M059J (cell line): ENCODE data around the gene HES2. TPM values are rescaled to one million over a fixed set of nuclear protein-coding genes. Genes with fewer than 3 reads are reported as not detected.
A peak's percentile ranks its signal among the peaks of the same experiment; 100 is the strongest.
"Not testable (repeated sequence)": the region's sequence is repeated elsewhere in the genome, so short reads cannot be mapped to it uniquely, and the experiment has no call there.

Source experiments
- DNase-seq: peaks from one replicate; pipeline ENCODE4 v3.0.0-alpha.2; 2012; ENCODE audit warnings: low read depth
- total RNA-seq: library from RNA; depleted of rRNA; stranded (reverse); fragments of >200 nt; shearing (Covaris generic); gene quantifications from 2 replicates; pipeline ENCODE4 v1.2.3, GENCODE V29; 2014; rRNA removed

The HES2 gene, protein sequence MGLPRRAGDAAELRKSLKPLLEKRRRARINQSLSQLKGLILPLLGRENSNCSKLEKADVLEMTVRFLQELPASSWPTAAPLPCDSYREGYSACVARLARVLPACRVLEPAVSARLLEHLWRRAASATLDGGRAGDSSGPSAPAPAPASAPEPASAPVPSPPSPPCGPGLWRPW
- 0.47 and 1.0 TPM in 2 replicates for total RNA-seq

DNA sequence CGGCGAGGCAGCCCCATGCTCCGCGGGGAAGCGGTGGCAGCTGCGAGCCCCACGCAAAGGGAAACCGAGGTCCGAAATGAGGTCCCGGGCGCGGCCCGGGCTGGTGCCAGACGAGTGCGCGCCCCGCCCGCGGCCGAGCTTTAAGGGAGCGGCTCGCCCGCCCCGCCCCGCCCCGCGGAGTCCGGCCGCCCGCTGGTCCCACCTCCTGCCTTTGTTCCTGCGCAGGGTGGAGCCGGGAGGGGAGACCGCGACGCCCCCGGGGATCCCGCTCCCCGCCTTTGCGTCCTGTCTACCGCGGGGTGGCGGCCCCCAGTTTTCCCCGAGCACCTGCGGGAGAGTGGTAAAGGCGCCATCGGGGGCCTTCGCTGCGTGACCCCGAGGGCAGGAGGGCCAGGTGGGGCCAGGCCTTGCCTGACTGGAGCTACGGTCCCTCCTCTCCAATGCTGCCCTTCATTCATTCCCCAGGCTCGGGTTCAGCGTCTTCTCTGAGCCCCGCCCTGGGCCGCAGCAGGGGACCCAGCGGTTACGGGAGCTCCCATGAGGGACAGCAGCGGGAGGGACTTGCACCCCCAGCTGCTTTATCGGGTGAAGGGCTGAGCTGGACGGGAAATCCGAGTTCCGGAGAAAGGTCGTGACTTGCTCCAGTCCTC, at the start of gene HES2:
Gene HES2, minus strand, starts transcription at position 116 of the 650 bp plus-strand sequence. Its CDS starts 99 bp downstream, at position 17.
- DNase-seq, result peak; percentile 21

DNA sequence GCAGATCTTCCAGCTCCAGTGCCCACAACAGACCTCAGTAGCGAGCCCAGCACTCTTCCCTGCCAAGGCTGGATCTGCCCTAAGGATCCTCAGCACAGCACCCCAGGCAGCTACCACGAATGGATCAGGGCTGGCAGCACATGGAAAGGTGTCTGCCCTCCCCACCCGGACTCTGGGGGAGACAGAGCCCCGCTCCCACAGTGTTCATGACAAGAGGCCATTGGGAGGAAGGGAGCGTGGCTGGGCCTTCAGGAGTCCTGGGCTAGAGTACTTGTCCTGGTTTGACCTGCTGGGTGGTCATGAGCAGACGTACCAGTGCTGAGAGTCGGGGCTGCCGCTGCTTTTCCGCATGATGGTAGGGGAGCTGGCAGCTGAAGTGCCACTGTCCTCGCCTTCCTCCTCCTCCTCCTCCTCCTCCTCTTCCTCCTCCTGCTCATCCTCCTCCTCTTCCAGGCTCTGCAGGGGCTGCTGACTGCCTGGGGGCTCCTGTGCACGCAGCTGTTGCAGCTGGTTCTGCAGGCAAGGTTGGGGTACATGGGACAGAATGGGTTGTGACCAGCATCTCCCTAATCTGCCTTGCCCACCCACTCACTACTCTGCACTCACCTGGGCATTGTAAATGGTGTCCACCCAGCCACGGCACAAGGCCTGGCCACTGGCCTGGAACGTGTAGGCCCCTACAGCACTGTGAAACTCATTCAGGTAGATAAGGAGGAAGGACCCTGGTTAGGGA, 49.2 kb upstream of the HES2 start:
- no peak for DNase-seq

DNA sequence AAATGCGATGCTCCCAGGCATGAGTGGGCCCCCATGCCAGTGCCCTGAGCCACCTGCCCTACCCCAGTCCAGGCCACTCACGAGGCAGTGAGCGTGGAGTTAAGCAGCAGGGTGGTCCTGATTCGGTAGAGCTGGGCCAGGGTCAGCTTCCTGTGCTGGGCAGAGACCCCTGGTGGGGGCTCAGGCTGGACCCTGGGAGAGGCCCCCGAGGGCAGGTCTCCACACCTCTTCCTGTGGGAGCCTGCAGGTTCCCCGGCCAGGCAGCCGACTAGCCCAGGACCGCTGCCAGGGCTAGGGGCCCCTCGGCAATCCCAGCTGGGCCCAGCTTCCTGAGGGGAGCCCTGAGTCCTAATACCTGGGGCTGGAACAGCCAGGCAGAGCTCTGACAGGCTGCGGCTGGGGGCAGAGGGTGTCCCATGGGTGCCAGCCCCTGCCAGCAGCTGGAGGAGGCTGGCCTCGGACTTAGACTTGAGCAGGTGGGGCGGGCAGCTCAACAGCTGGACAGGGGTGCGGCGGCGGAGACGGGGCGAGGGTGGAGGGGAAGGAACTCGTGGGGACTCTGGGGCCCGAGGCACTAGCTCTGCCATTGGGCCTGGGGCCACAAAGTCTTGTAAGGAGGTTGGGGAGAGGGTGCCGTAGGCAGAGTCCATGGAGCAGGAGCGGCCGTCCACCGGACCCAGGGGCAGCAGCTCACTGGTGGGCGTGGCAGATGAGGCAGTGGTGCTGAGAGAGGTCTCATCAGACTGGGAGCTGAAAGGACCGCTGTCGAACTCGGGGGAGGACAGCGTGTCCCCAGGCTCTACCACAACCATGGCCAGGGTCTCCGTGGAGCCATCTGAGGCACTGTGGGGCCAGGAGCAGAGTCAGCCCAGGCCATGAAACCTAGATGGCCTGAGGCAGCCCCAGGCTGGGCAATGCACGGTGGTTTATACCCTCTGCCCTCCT, 48.3 kb upstream of the HES2 start:
- no peak for DNase-seq

DNA sequence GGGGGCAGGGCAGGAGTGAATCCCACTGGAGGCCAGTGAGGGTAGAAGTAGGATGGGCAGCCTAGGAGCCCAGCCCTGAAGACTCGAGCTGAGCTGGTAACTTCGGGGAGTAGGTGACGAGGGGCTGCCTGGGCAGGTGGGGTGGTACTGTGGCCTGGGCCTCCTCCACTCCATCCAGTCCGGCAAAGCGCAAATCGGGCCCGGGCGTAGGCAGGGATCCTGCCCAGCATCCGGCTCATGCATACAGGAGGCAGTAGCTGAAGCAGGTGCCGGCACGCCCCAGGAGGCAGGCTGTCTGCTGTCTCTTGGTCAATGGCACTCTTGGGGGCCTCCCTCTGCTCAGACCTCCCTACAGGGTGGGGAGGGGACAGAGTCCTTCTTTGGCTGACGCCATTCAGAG, 47.5 kb upstream of the HES2 start:
- no peak for DNase-seq

DNA sequence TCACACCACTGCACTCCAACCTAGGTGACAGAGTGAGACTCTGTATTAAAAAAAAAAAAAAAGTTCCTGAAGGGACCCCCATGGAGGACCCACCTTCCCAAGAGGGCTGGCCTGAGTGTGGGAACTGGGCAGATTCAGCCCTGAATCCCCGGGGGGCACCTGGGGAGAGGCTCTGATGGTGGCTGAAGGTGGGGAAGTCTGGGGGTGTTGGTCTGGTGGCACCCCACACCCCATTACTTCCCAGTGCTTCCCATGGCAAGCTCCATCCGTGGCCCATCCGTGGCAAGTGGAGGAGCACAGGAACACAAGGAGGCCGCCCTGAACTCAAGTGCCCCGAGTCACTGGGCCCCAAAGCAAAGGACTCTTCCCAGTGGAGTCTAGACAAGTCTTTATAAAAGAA, 47.0 kb upstream of the HES2 start:
- DNase-seq, result no peak

DNA sequence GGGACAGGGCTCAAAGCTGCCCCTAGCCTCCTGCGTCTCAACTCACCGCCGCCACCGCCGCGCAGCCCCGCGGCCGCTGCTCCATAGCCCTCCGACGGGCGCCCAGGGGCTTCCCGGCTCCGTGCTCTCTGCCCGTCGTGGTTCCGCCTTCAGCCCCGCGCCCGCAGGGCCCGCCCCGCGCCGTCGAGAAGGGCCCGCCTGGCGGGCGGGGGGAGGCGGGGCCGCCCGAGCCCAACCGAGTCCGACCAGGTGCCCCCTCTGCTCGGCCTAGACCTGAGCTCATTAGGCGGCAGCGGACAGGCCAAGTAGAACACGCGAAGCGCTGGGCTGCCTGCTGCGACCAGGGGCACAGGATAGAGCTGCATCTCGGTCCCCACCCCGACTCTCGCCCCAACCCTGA, 46.3 kb upstream of the HES2 start, which contains the start of gene TNFRSF25:
Gene TNFRSF25, minus strand, starts transcription at position 151 of the 400 bp plus-strand sequence. Its CDS starts 66 bp downstream, at position 85.
- no peak for DNase-seq

DNA sequence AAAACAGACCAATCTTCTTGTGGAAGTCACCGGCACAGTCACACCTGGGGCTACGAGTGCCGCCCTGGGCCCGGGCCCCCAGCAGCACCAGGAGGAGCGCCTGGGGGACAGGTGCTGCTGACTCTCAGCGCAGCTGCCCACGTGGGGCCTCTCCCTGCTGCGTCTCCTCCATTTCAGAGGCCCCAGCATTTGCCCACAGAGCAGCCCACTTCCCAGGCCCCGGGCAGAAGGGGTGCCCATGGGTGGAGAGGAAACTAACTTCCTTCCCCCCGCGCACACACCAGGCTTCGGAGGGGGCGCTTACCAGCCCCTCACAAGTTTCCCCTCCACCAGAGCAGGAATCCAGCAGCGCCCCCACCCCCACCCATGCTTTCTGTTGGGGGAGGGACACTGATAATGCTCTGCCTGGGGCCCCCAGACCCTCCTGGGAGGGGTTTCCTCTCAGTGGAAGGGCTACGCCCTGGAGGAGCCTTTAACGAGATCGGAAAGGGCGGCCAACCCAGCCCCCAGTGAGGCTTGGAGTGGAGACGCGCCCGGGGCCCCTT, 45.8 kb upstream of the HES2 start:
- DNase-seq, result no peak

DNA sequence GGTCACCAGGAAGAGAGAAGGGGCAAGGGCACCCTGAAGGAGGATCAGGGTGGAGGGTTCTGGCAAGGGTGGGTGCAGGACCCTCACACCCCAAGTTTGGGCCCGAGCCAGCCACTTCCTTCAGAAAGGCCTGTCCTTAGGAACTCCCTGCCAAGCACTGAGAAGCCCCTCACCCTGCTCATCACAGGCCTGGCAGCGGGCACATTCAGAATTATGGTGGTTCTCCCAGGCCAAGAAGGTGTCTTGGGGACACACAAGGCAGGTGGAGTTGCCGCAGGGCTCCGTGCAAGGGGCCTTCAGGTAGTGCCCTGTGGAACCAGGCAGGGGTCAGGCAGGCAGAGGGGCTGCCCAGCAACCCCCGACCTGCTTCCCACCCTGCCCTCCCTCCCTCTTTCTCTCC, 45.2 kb upstream of the HES2 start:
- no peak for DNase-seq

DNA sequence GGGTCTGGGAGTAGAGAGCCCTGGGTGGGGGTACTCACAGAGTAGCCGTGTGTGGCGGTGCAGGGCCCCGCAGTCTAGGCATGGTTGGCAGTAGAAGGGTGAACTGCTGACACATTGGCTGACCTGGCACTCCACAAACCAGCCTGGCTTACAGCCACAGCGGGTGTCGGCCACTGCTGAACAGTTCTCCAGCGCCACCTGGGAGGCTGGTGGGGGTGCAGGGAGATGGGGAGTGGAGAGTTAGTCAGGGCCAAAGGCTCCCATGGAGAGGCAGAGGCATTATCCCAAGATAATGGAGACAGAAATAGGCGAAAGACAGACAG, 44.8 kb upstream of the HES2 start:
- DNase-seq, result peak; percentile 41

DNA sequence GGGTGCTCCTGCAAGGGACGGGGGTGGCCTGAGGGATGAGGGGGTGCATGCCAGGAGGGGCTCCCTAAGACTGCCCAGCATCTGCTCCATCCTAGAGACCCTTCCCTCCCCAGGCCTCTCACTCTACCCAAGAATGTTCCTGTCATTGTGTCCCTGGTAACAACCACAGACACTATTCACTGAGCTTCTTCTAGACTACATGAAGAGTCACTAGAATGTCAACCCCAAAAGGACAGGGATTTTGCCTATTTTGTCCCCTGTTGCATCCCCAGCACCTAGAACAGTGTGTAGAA, 43.3 kb upstream of the HES2 start:
- no peak for DNase-seq

DNA sequence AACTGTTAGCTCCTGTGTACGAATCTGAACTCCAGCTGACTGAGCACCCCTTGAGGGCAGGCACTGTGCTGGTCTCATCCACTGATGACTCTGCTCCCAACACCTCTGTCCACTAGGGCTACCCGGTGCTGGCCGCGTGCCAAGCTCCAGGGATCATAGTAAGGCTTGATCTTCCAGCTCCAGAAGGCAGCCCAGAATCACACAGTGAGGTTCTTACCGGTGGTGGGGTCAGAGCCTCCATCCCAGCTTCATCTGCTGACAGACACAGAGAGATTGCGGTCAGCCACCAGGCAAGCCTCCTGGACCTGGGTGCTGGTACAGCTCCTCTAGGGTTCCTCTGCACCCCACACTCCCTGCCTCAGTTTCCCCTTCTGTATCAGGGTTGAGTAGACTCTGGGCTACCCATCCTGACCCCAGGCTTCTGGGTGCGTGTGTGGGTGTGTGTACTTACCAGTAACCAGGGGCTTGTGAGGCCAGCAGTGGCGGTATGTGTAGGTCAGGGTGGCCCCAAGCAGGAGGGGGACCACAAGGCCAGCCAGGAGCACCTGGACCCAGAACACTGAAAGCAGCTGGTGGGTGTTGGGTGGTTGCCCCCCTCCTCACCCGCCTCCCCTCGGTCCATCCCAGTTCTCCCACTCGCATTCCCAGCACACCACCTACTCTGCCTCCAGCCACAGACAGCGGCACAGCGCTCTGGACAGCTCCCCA, 42.8 kb upstream of the HES2 start:
- DNase-seq, result no peak

DNA sequence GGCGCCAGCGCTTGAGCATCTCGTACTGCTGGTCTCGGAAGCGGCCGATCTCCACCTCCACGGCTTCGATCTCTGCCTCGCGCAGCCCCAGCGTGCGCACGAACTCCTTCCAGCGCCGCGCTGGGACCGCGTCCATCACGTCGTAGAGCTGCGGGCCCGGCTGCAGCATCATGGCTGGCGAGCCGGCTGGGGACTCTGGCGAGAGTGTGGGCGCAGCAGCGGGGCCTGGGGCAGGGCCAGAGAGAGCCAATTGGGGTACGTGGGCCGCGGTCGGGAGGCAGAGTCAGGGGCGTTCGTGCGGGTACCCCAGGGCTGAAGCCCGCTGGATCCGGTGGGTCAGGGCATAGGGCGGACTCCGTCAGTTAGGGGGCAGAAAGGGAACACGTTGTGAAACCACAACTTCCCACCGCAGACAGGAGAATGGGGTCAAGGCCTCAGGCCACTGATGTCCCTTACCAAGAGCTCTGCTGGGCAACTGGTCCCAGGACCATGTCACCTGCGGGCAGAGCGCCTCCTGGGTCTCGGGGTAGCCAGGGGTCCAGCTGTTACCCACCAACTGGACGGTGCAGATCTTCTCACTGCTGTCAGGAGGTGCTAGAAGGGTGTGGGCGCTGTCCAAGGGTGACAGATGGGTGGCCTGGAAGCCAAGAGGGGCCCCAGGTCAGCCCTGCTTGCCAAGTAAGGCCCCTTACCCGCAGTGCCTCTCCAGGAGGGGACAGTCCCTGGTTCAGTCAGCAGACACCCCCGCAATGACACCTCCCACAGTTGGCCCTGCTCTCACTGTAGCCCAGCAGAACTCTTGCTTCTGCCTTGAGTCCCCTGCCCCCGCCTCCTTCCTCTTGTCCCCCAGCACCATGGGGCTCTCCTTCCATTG, 42.1 kb upstream of the HES2 start:
- DNase-seq, result no peak

DNA sequence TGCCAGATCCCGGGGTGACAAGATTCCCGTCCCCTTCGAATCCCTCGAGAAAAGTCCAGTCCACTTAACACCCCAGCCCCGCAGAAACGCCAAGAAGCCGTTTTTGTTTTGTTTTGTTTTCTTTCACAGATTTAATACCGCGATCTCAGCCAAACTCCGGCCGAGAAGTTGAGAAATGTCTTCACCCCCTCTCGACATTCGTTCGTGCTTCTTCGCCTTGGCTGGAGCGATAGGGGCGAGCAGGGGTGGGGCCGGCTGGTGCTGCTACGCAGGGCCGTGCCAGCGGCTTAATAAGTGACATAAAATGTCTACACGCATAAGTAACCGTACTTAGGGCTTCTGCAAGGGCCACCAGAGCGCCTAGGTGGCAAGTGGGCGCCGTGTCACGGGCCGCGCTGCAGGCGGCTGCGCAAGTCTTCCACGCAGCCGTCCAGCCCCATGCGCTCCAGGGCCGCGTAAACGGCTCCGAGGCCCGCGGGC, 41.4 kb upstream of the HES2 start:
- DNase-seq, result no peak

DNA sequence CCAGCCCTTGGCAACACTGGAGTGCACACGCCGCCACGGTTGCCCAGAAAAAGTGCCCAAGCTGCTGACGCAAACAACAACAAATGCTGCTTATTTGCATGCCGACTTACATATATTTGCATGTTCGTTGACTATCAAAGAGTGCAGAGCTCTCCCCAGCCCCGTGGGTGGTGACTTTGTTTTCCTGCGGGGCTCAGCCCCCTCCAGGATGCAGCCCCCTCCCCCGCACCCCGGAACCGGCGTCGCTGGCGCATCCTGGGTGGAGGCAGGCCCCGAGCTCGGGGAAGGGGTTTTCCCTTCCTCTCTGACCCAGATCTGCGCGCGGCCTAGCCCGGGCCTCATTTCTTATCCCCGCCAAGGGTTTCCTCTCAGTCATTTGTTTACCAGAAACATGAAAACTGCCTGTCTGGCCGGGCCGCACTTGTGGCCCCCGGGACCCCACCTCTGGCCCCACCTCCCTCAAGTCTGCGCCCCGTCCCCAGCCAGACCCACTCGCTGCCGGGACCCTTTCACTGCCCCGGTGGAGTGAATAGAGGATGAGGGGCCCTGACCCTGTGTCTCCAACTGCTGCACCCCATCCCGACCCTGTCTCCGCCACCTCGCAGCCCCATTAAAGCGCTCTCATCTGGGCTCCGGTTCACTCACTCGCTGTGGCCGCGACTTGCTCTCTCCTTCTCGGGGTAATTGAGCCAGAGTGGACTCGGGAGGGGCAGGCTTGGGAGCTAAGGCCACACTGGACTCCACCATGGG, 40.8 kb upstream of the HES2 start:
- DNase-seq, result no peak

DNA sequence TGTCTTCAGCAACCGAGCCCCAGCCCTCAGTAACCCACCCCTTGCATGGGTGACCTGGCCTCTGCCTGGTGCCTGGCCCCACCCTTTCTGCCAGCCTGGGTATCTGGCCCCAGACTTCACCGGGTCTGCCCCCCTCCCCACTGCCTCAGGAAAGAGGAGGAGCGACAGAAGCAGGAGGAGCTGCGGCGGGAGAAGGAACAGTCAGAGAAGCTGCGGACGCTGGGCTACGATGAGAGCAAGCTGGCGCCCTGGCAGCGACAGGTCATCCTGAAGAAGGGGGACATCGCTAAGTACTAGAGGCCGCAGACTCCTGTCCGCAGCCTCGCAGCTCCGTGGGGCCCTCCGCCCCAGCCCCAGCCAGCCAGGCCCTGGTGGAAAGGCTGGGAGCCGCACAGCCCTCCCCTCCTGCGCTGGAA, 40.1 kb upstream of the HES2 start:
- no peak for DNase-seq

DNA sequence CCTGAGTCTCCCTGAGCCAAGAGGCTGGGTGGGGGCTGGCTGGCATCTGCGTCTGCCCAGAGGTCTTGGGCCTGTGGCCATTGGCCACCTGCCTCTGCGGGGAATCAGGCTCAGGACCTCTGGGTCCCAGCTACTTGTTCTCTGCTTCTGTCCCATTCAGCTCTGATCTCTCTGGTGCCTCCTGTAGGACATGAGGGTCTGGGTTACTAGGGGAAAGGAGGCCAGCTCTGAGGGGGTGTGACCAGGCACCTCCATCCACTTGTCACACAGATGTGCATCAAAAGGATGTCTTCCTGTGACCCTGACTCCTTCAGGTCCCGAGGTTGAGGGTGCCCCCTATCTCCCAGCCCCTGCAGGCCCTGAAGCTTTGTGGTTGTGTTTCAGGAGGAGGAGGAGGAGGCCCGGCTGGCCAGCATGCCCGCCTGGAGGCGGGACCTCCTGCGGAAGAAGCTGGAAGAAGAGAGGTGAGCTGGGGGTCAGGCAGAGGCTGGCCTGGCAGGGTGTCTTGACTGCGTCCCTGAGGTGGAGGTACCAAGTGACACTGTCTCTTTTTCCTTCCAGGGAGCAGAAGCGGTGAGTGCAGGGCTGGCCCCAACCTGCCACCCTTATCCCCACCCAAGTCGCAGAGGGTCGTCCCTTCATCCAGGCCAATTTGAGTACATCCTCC, 37.2 kb upstream of the HES2 start:
- DNase-seq, result no peak

DNA sequence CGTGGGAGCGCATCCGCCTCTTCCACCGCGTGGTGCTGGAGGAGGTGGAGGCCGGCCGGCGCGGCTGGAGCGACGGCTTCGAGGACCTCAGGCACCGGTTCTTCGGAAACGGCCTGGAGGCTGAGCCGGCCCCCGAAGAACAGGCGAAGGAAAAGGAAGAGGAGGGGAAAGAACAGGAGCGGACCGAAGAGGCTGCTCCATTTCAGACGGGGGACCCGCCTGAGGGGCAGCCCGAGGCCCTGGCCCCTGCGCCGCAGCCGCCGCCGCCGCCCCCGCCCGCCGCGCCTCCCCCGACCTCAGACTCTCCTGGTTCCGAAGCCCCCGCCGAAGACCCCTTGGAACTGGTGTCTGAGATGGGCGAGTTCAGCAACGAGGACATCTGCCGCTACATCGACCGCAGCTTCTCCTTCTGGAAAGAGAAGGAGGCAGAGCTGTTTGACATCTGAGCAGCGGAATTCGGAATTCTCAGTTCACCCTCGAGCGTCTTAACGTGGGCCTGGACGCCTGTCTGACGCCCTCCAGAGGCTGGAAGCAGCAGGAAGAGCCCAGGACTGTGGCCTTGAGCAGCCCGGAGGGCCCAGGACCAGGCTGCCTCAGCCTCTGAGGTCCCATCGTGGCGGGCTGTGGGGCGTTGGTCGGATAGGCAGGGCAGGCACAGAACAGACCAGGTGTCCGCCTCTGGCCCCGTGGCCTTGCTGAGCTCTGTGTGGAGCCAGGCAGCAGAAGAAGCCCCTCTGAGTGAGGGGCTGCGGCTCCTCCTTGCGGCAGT, 36.2 kb upstream of the HES2 start:
- not testable (repeated sequence) for DNase-seq
